ENCODE measurements around the gene SYCE1L. TPM values are rescaled to one million over a fixed set of nuclear protein-coding genes. Genes with fewer than 3 reads are reported as not detected.
"Not testable (repeated sequence)": the region's sequence is repeated elsewhere in the genome, so short reads cannot be mapped to it uniquely, and the experiment has no call there.

Gene SYCE1L
- polyA plus RNA-seq, 2 of the 4 experiments (the other 2 are of a cell fraction) = 1.4 to 6.6 TPM

GRCh38 chr16:77157346-77158058 lies 41.7 kb upstream of the SYCE1L start:
- DNase-seq (ENCODE audit: low read depth in 1 of 2, low spot score in 1 of 2) = no peak
- TF ChIP-seq HOXB13 (CRISPR knock-in tag; IDR thresholded peaks at IDR 0.05; ENCODE audit: low read depth) (no peak), MAFK (IDR thresholded peaks at IDR 0.05; ENCODE audit: partially characterized antibody) (no peak), FOXS1 (CRISPR knock-in tag; IDR thresholded peaks at IDR 0.05) (no peak)
- no peak overlapping the region for H3K4me2 ChIP-seq
- CTCF ChIA-PET = interaction anchor here (1.3 to 2.0 kb wide), 2 partner anchors 14 to 504 kb away, joined by 3 to 13 read pairs; no protein-coding TSS in a partner anchor
- no peak overlapping the region for H3K27ac ChIP-seq
- no peaks in the 10 kb centered on the region for H3K9me3 ChIP-seq
- no peak for FAIRE-seq
- POLR2A ChIA-PET = no interaction called here
- H3K4me1 ChIP-seq = no peaks in the 10 kb centered on the region
- no peak for ATAC-seq
- 21% methylated on average over 3 of the region's 3 CpGs for WGBS (ENCODE audit: missing lambda C conversion rate)
- H3K4me3 ChIP-seq = no peak overlapping the region

GRCh38 chr16:77158293-77158692 lies 40.9 kb upstream of the SYCE1L start:
- no peak for DNase-seq (ENCODE audit: low read depth in 1 of 2, low spot score in 1 of 2)
- Histone ChIP-seq H3K4me1 (no peaks in the 10 kb centered on the region), H3K4me2 (no peak overlapping the region), H3K27ac (no peak overlapping the region), H3K4me3 (no peak overlapping the region), H3K9me3 (no peaks in the 10 kb centered on the region)
- CTCF ChIA-PET = interaction anchor here (1.3 to 2.0 kb wide), 2 partner anchors 13 to 505 kb away, joined by 3 to 13 read pairs; no protein-coding TSS in a partner anchor
- POLR2A ChIA-PET = no interaction called here
- no peak for FAIRE-seq
- TF ChIP-seq FOSL2 (IDR thresholded peaks at IDR 0.05) = no peak
- TF ChIP-seq FOSL2 (CRISPR knock-in tag; IDR thresholded peaks at IDR 0.05) = no peak
- no peak for TF ChIP-seq PBX3 (IDR thresholded peaks at IDR 0.05)
- no peak for TF ChIP-seq HES2 (IDR thresholded peaks at IDR 0.05)
- no peak for TF ChIP-seq HMGXB4 (CRISPR knock-in tag; IDR thresholded peaks at IDR 0.05; ENCODE audit: borderline replicate concordance)
- TF ChIP-seq NFE2L2 (conservative IDR thresholded peaks at IDR 0.05; ENCODE audit: low read length) = no peak
- no peak for TF ChIP-seq RNF2 (IDR thresholded peaks at IDR 0.05; ENCODE audit: borderline replicate concordance, low read depth)
- no peak for TF ChIP-seq ZFP36 (IDR thresholded peaks at IDR 0.05; ENCODE audit: borderline replicate concordance, partially characterized antibody)
- no peak for TF ChIP-seq SREBF2 (IDR thresholded peaks at IDR 0.05)
- TF ChIP-seq HOXA7 (CRISPR knock-in tag; IDR thresholded peaks at IDR 0.05) = no peak
- TF ChIP-seq MAFK (IDR thresholded peaks at IDR 0.05; ENCODE audit: partially characterized antibody) = no peak
- TF ChIP-seq ESRRA (IDR thresholded peaks at IDR 0.05; ENCODE audit: borderline replicate concordance, low read length) = no peak
- TF ChIP-seq FOXS1 (CRISPR knock-in tag; IDR thresholded peaks at IDR 0.05) = no peak
- no peak for TF ChIP-seq CTCF (IDR thresholded peaks at IDR 0.05)
- TF ChIP-seq RFX5 (IDR thresholded peaks at IDR 0.05) = no peak
- TF ChIP-seq RARB (CRISPR knock-in tag; IDR thresholded peaks at IDR 0.05) = no peak
- WGBS (ENCODE audit: missing lambda C conversion rate) = 58% methylated on average over 6 of the region's 6 CpGs
- no peak for ATAC-seq

- H3K4me2 ChIP-seq = no peak overlapping the region
- POLR2A ChIA-PET = no interaction called here
- no peak for FAIRE-seq
- CTCF ChIA-PET = interaction anchor here (0.7 kb wide), 1 partner anchor 36 kb away, joined by 4 read pairs; no protein-coding TSS in a partner anchor
- no peak overlapping the region for H3K27ac ChIP-seq
- H3K9me3 ChIP-seq = no peaks in the 10 kb centered on the region
- 36% methylated on average over 2 of the region's 2 CpGs for WGBS (ENCODE audit: missing lambda C conversion rate)
- TF ChIP-seq TFCP2L1 (CRISPR knock-in tag; IDR thresholded peaks at IDR 0.05) (no peak), HMGXB4 (CRISPR knock-in tag; IDR thresholded peaks at IDR 0.05; ENCODE audit: borderline replicate concordance) (no peak), HOXA7 (CRISPR knock-in tag; IDR thresholded peaks at IDR 0.05) (no peak), E2F6 (IDR thresholded peaks at IDR 0.05; ENCODE audit: borderline replicate concordance, low read depth) (no peak)
- no peak overlapping the region for H3K4me3 ChIP-seq
- no peaks in the 10 kb centered on the region for H3K4me1 ChIP-seq
- no peak for DNase-seq (ENCODE audit: low read depth in 1 of 2, low spot score in 1 of 2)
- no peak for ATAC-seq
Observed at GRCh38 chr16:77165006-77165405, 34.2 kb upstream of the SYCE1L start.

- H3K9me3 ChIP-seq; POLR2A ChIA-PET; ATAC-seq; H3K27ac ChIP-seq; H3K4me1 ChIP-seq; FAIRE-seq; DNase-seq (ENCODE audit: low read depth in 1 of 2, low spot score in 1 of 2); H3K4me2 ChIP-seq; H3K4me3 ChIP-seq: not testable (repeated sequence)
- CTCF ChIA-PET = interaction anchor here (8.5 kb wide), 1 partner anchor 886 kb away, joined by 55 read pairs; the partner anchor contains the start of gene CNTNAP4
- WGBS (ENCODE audit: missing lambda C conversion rate) = 24% methylated on average over 9 of the region's 9 CpGs
Observed at GRCh38 chr16:77165536-77166236, 33.5 kb upstream of the SYCE1L start.

Data from A549 (cell line).